ENCODE data around the gene NHEJ1. TPM values are rescaled to one million over a fixed set of nuclear protein-coding genes. Genes with fewer than 3 reads are reported as not detected.

NHEJ1 gene
- total and polyA plus RNA-seq, 2 of the 13 experiments (the other 11 are each of a cell fraction or from before 2014, with no cell fraction given), result 30.0 to 30.7 TPM

DNA sequence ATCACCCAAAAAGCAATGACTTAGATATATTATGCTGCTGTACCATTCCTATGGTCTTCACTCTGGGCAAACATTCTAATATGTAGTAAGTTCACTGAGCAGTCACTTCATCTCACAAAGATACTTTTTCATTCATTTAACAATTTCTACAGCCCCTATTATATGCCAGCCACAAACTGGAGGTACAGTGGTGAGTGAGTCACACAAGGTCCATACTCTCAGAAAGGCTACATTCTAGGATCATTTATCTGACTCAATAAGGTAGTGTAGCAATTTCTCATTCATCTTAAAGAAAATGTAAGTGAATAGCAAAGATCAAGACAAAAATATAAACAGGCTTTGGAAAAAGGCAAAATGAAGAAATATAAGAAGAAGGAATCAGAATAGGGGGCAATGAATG is 40.5 kb downstream of the NHEJ1 start:
- ChIA-PET POLR2A (interaction anchor here (1.3 to 5.6 kb wide), 2 partner anchors 48 to 60 kb away, joined by 4 to 45 read pairs; no protein-coding TSS in a partner anchor), CTCF (ENCODE audit: low intra/inter-chr PET ratio, low total read pairs) (interaction anchor here (0.7 to 4.5 kb wide), 8 partner anchors 10 to 127 kb away, joined by 3 to 82 read pairs (median 6); partner anchors contain the start of gene CRYBA2)
- H2AFZ ChIP-seq (ENCODE audit: low read length), result no peak overlapping the region
- no TSS peak for BruUV-seq (replicated peaks)
- H3K9me3 ChIP-seq (ENCODE audit: low read length), result no peaks in the 10 kb centered on the region
- H3K27me3 ChIP-seq (ENCODE audit: control insufficient read depth in 1 of 2, insufficient read depth in 2 of 2, low read length in 2 of 2), result no peaks in the 10 kb centered on the region
- H3K4me1 ChIP-seq (ENCODE audit: insufficient read depth, low read length), result peaks cover 69% of the 10 kb centered on the region
- H3K36me3 ChIP-seq (replicated peaks in 1 of 2; ENCODE audit: control insufficient read depth in 1 of 2, insufficient read depth in 2 of 2, low read length in 2 of 2), result no peaks in the 10 kb centered on the region
- TF ChIP-seq ZNF451 (CRISPR knock-in tag; IDR thresholded peaks at IDR 0.05) (no peak), KDM5A (IDR thresholded peaks at IDR 0.05; ENCODE audit: borderline replicate concordance, low read length) (no peak), ZEB1 (IDR thresholded peaks at IDR 0.05; ENCODE audit: insufficient replicate concordance, low read depth) (no peak), ZNF547 (CRISPR knock-in tag; IDR thresholded peaks at IDR 0.05) (no peak), LBX2 (CRISPR knock-in tag; IDR thresholded peaks at IDR 0.05; ENCODE audit: borderline replicate concordance) (no peak)
- TF ChIP-seq, protein P1, sequence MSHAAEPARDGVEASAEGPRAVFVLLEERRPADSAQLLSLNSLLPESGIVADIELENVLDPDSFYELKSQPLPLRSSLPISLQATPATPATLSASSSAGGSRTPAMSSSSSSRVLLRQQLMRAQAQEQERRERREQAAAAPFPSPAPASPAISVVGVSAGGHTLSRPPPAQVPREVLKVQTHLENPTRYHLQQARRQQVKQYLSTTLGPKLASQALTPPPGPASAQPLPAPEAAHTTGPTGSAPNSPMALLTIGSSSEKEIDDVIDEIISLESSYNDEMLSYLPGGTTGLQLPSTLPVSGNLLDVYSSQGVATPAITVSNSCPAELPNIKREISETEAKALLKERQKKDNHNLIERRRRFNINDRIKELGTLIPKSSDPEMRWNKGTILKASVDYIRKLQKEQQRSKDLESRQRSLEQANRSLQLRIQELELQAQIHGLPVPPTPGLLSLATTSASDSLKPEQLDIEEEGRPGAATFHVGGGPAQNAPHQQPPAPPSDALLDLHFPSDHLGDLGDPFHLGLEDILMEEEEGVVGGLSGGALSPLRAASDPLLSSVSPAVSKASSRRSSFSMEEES (CRISPR knock-in tag; IDR thresholded peaks at IDR 0.05), result no peak
- intact Hi-C loops (cut with micrococcal nuclease; ENCODE audit: unreplicated experiment), result no loop called here
- DNase-seq (ENCODE audit: low spot score) (no peak), ATAC-seq (no peak), FAIRE-seq (no peak)
- no peaks in the 10 kb centered on the region for H3K79me2 ChIP-seq (ENCODE audit: insufficient read depth, low read length)
- no peak overlapping the region for H3K27ac ChIP-seq (ENCODE audit: extremely low read length, insufficient read depth, low read length)
- H4K20me1 ChIP-seq (ENCODE audit: insufficient read depth, low read length), result peaks cover under 1% of the 10 kb centered on the region; the same call in 1 of the 2 replicates
- no peak overlapping the region for H3K4me2 ChIP-seq (ENCODE audit: low read depth, low read length)
- H3K9ac ChIP-seq (ENCODE audit: insufficient read depth, low read depth, low read length), result no peak overlapping the region
- in situ Hi-C loops (cut with HindIII; ENCODE audit: extremely low pct_ligation_motif_present, low pct_unique_long_range_greater_than_20kb), result no loop called here
- H3K4me3 ChIP-seq (replicated peaks in 1 of 3; ENCODE audit: insufficient read depth in 1 of 3, low read depth in 2 of 3, low read length in 3 of 3), result no peak overlapping the region

Measured in HepG2 (cell line).